ENCODE data around the gene FGF21. TPM values are rescaled to one million over a fixed set of nuclear protein-coding genes. Genes with fewer than 3 reads are reported as not detected.

Gene FGF21
- total RNA-seq, 1 donor from 2014 or later: not detected

GRCh38 chr19:48742096-48742495 lies 13.2 kb upstream of the FGF21 start:
- Mint-ChIP-seq H3K27ac (ENCODE audit: unreplicated experiment) (peak overlapping the region; percentile 57), H3K27me3 (ENCODE audit: unreplicated experiment) (peaks cover 25% of the 10 kb centered on the region), H3K36me3 (ENCODE audit: low read depth, unreplicated experiment) (peaks cover 16% of the 10 kb centered on the region), H3K9me3 (ENCODE audit: unreplicated experiment) (no peaks in the 10 kb centered on the region), H3K4me3 (ENCODE audit: unreplicated experiment) (no peak overlapping the region), H3K4me1 (ENCODE audit: unreplicated experiment) (peaks cover 34% of the 10 kb centered on the region)
- TF ChIP-seq CTCF (IDR thresholded peaks at IDR 0.05; ENCODE audit: unreplicated experiment): no peak
- no peak for DNase-seq (ENCODE audit: low spot score)

GRCh38 chr19:48745208-48745995 lies 9.9 kb upstream of the FGF21 start:
- peak overlapping the region; percentile 71 for H3K4me3 Mint-ChIP-seq (ENCODE audit: unreplicated experiment)
- no peaks in the 10 kb centered on the region for H3K9me3 Mint-ChIP-seq (ENCODE audit: unreplicated experiment)
- H3K4me1 Mint-ChIP-seq (ENCODE audit: unreplicated experiment): peaks cover 23% of the 10 kb centered on the region
- H3K27me3 Mint-ChIP-seq (ENCODE audit: unreplicated experiment): peaks cover 8% of the 10 kb centered on the region
- H3K36me3 Mint-ChIP-seq (ENCODE audit: low read depth, unreplicated experiment): no peaks in the 10 kb centered on the region
- H3K27ac Mint-ChIP-seq (ENCODE audit: unreplicated experiment): peak overlapping the region; percentile 48
- no peak for TF ChIP-seq CTCF (IDR thresholded peaks at IDR 0.05; ENCODE audit: unreplicated experiment)
- DNase-seq (ENCODE audit: low spot score): peak; percentile 60

GRCh38 chr19:48746110-48746509 lies 9.2 kb upstream of the FGF21 start:
- Mint-ChIP-seq H3K4me3 (ENCODE audit: unreplicated experiment) (peak overlapping the region; percentile 72), H3K9me3 (ENCODE audit: unreplicated experiment) (no peaks in the 10 kb centered on the region), H3K36me3 (ENCODE audit: low read depth, unreplicated experiment) (peaks cover 1% of the 10 kb centered on the region), H3K27me3 (ENCODE audit: unreplicated experiment) (peaks cover 12% of the 10 kb centered on the region), H3K27ac (ENCODE audit: unreplicated experiment) (peak overlapping the region; percentile 59), H3K4me1 (ENCODE audit: unreplicated experiment) (peaks cover 21% of the 10 kb centered on the region)
- DNase-seq (ENCODE audit: low spot score): no peak
- no peak for TF ChIP-seq CTCF (IDR thresholded peaks at IDR 0.05; ENCODE audit: unreplicated experiment)

- DNase-seq (ENCODE audit: low spot score): peak; percentile 80
- H3K36me3 Mint-ChIP-seq (ENCODE audit: low read depth, unreplicated experiment): peaks cover 4% of the 10 kb centered on the region
- H3K9me3 Mint-ChIP-seq (ENCODE audit: unreplicated experiment): no peaks in the 10 kb centered on the region
- TF ChIP-seq CTCF (IDR thresholded peaks at IDR 0.05; ENCODE audit: unreplicated experiment): no peak
- peak within 1 kb of the TSS; percentile 83 for H3K27ac Mint-ChIP-seq (ENCODE audit: unreplicated experiment)
- peak within 1 kb of the TSS; percentile 72 for H3K4me3 Mint-ChIP-seq (ENCODE audit: unreplicated experiment)
- peaks cover 18% of the 10 kb centered on the region for H3K4me1 Mint-ChIP-seq (ENCODE audit: unreplicated experiment)
- peaks cover 14% of the 10 kb centered on the region for H3K27me3 Mint-ChIP-seq (ENCODE audit: unreplicated experiment)
Observed at GRCh38 chr19:48746738-48747575, 8.4 kb upstream of the FGF21 start, which contains the start of gene IZUMO1. Gene IZUMO1, minus strand, starts transcription at chr19:48746909. Its CDS starts 1,050 bp downstream, at chr19:48745859.
